Heart right ventricle (tissue), 16 donors: ENCODE results near the gene MAN1A2. TPM values are rescaled to one million over a fixed set of nuclear protein-coding genes. Genes with fewer than 3 reads are reported as not detected.

Experiments used
- ATAC-seq, 8 donors: fragments of 200-7000 bp; cut with Tn5 transposase; one replicate each; pipeline ENCODE4 v1.9.1; 2020; ENCODE audit warnings: mild to moderate bottlenecking in 8 of 8, moderate library complexity in 8 of 8, moderate number of reproducible peaks in 1 of 8
- DNase-seq, 2 donors: peaks; one replicate each; pipeline ENCODE4 v3.0.0-alpha.2; 2020
- H3K27ac ChIP-seq, 10 donors: fragments of 200-600 bp; sonication (generic) in 2 of 10; one replicate each; pipeline versions ENCODE4 v1.5.0 to v1.8.0; 2020 to 2022; ENCODE audit warnings: mild to moderate bottlenecking in 3 of 10
- H3K27me3 ChIP-seq, 7 donors: fragments of 200-600 bp; one replicate each; pipeline ENCODE4 v1.8.0; 2021 to 2022; ENCODE audit warnings: mild to moderate bottlenecking in 2 of 7
- H3K36me3 ChIP-seq, 9 donors: fragments of 200-600 bp; sonication (generic) in 1 of 9; one replicate each; pipeline versions ENCODE4 v1.5.0 to v1.8.0; 2020 to 2022; ENCODE audit warnings: mild to moderate bottlenecking in 2 of 9
- H3K4me1 ChIP-seq, 9 donors: fragments of 200-600 bp; sonication (generic) in 1 of 9; one replicate each; pipeline versions ENCODE4 v1.5.0 to v1.8.0; 2020 to 2022; ENCODE audit warnings: mild to moderate bottlenecking in 4 of 9
- H3K4me3 ChIP-seq, 10 donors: fragments of 200-600 bp; sonication (generic) in 2 of 10; one replicate each; pipeline versions ENCODE4 v1.5.0 to v1.8.0; 2020 to 2022; ENCODE audit warnings: mild to moderate bottlenecking in 7 of 10, moderate library complexity in 2 of 10
- H3K9me3 ChIP-seq, 11 donors: fragments of 200-600 bp in 10 of 11; sonication (generic) in 2 of 11; one replicate each; pipeline versions ENCODE4 v1.5.0 to v1.8.0; 2013 to 2022; ENCODE audit warnings: mild to moderate bottlenecking in 2 of 11, control low read depth in 1 of 11, moderate library complexity in 1 of 11
- WGBS, 2 donors: extraction: QIAGEN DNeasy Blood & Tissue Kit; methylation state at CpG; one replicate each; pipeline ENCODE4 v1.1.7; 2013; ENCODE audit warnings: inconsistent platforms in 1 of 2; 5-methylcytosine and 5-hydroxymethylcytosine counted together
- intact Hi-C, 10 donors: fragments of 100-400 bp; cut with DNase I; formaldehyde crosslinking; loops; one replicate each; pipeline versions ENCODE4 v1.11.1 to v1.14.2; 2022
- polyA plus RNA-seq, 2 donors: library from polyadenylated mRNA; stranded (reverse); fragments of 200-250 nt; gene quantifications; one replicate each; pipeline ENCODE4 v1.2.3, GENCODE V29; 2013
- total RNA-seq, 10 donors: library from RNA; stranded (reverse); fragmentation: NEBNext Ultra II Directional in 3 of 10; extraction: Animal tissue kit (Norgen Biotek cat#: 25700) in 3 of 10; gene quantifications; one replicate each; pipeline versions ENCODE4 v1.2.1 to v1.2.4, GENCODE V29; 2021 to 2023
- TF ChIP-seq, protein P1 (sequence below), 9 donors: fragments of 200-600 bp; sonication (generic) in 2 of 9; IDR thresholded peaks; one replicate each; pipeline versions ENCODE4 v1.5.0 to v1.8.0; 2021 to 2022; ENCODE audit warnings: antibody characterized with exemption in 9 of 9, mild to moderate bottlenecking in 5 of 9, moderate library complexity in 1 of 9
- donor health status: Arrhythmogenic right ventricular cardiomyopathy.
- donor health status: ischemic (EF 13 %, LVEDD 7.1; RV severe dilation, severe dysfunction).
- donor health status: healthy with polysubstance abuse.
- donor health status: DM: no; HTN: yes; CAD: no.
- donor health status: DM: no; HTN: no; CAD: no.
- donor health status: ischemic (EF 25% LVEDD 6.9; RV normal size, moderate dysfunction).
- donor health status: ischemic (EF 25% LVEDD 5.7; RV mildly dilated, moderate dysfunction).
- donor health status: healthy.
- donor health status: DM: yes; HTN: yes; CAD: no.
- donor health status: Ischemic cardiomyopathy.
- donor health status: ischemic (EF 35%, LVEDD 5.7; RV mildly dilated, moderate dysfunction).
- donor health status: nonischemic (EF 11% LVEDD 7.7; RV severe dilation, severe dysfunction).
- donor health status: DM: yes; HTN: yes; CAD: no.
- donor health status: PGD.
- donor health status: ischemic (EF 29% LVEDD 5.4; RV normal size, mild dysfunction).
- donor health status: nonischemic (EF 23%, LVEDD 6.1; RV moderate dilation, normal function).

The MAN1A2 gene
- total and polyA plus RNA-seq, 12 donors = 5.1 to 37.3 (median 26.0) TPM

DNA sequence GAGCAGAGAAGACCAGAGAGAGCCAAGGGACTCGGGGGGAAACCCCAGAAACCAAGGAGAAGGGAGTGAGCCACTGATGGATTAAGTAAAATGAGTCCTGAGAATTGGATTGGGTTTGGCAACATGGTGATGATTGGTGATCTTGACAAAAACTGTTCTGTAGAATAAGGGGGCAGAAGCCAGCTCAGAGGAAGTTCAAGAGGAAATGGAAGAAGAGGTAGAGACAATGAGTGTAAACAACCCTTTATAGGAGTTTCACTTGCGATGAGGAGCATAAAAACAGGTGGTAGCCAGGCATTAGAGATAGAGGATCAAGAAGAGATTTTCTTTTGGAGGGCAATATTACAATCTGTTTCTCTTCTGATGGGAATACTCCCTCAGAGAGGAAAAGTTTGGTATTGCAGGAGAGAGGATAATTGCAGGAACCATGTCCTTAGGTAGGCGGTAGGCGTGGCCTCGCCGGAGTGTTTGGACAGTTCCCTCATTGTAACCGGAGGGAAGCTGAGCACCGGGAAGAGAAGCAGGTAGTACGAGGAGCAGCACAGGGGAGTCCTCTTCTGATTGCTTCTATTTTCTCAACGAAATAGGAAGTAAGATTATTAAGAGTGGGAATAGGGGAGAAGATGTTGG is 170.2 kb downstream of the MAN1A2 start:
- H3K9me3 ChIP-seq = no peaks in the 10 kb centered on the region
- ATAC-seq = no peak
- no peaks in the 10 kb centered on the region for H3K27me3 ChIP-seq
- H3K27ac ChIP-seq = no peak overlapping the region
- H3K4me3 ChIP-seq = no peak overlapping the region
- H3K4me1 ChIP-seq = peaks cover 0 to 8% (median 0%) of the 10 kb centered on the region in 9 donors
- H3K36me3 ChIP-seq = no peaks in the 10 kb centered on the region
- TF ChIP-seq, protein P1, sequence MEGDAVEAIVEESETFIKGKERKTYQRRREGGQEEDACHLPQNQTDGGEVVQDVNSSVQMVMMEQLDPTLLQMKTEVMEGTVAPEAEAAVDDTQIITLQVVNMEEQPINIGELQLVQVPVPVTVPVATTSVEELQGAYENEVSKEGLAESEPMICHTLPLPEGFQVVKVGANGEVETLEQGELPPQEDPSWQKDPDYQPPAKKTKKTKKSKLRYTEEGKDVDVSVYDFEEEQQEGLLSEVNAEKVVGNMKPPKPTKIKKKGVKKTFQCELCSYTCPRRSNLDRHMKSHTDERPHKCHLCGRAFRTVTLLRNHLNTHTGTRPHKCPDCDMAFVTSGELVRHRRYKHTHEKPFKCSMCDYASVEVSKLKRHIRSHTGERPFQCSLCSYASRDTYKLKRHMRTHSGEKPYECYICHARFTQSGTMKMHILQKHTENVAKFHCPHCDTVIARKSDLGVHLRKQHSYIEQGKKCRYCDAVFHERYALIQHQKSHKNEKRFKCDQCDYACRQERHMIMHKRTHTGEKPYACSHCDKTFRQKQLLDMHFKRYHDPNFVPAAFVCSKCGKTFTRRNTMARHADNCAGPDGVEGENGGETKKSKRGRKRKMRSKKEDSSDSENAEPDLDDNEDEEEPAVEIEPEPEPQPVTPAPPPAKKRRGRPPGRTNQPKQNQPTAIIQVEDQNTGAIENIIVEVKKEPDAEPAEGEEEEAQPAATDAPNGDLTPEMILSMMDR (IDR thresholded peaks at IDR 0.05) = no peak
- intact Hi-C loops = loop anchor here in 8 of 10 donors (2.0 to 10.0 kb wide), 5 partner anchors 70 to 357 kb away; partner anchors contain the start of gene TENT5C (in 1 of the 8)
- DNase-seq = no peak
- WGBS, 2 donors = 50 to 54% methylated on average over 10 of the region's 10 CpGs

DNA sequence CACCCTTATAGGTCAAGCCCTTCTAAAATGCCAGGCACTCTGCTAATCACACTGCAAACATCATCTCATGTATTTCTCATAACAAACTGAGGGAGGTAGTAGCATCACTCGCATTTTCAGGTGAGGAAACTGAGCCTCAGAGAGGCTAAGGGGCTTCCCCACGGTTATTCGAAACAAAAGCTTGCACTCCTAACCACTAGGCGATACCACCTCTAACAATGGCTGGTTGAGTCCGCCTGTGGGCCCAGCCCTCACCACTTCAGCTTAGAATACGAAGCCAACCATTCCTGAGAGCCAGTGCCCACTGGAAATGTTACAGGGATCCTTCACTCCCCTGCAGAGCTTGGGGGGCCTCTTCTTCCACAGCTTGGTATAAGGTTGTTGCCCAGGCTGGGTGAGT is 173.3 kb downstream of the MAN1A2 start:
- 95% methylated on average over 6 of the region's 6 CpGs for WGBS, 2 donors
- Histone ChIP-seq H3K4me1 (peaks cover 0 to 4% (median 0%) of the 10 kb centered on the region in 9 donors), H3K27ac (no peak overlapping the region), H3K27me3 (no peaks in the 10 kb centered on the region), H3K4me3 (no peak overlapping the region), H3K9me3 (no peaks in the 10 kb centered on the region), H3K36me3 (no peaks in the 10 kb centered on the region)
- no peak for ATAC-seq
- TF ChIP-seq, protein P1 (IDR thresholded peaks at IDR 0.05) = no peak
- intact Hi-C loops = no loop called here
- no peak for DNase-seq

DNA sequence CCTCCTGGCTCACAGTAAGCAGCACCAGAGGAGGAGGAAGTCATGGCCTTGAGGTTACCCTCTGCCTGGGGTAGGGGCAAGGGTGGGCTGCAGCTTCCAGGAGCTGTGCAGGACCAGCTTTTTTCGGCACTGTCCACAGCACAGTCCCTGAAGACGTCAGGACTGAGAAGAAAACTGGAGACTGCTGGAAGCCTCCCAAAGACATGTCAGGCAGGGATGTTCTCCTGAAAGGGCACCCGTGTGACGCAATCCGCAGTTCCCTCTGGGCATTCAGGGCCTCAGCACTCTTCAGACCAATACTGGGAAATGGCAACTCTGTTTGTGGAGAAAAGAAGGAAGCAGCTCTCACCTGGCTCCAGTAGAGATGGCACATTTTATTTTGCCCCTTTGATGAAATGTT is 173.8 kb downstream of the MAN1A2 start:
- no peaks in the 10 kb centered on the region for H3K36me3 ChIP-seq
- 79 to 82% methylated on average over 5 of the region's 5 CpGs for whole genome bisulfite sequencing, 2 donors
- no peaks in the 10 kb centered on the region for H3K27me3 ChIP-seq
- H3K4me1 ChIP-seq = peaks cover 0 to 4% (median 0%) of the 10 kb centered on the region in 9 donors
- no peak for DNase-seq
- TF ChIP-seq, protein P1 (IDR thresholded peaks at IDR 0.05) = no peak
- no peak overlapping the region for H3K4me3 ChIP-seq
- no peak overlapping the region for H3K27ac ChIP-seq
- peak in 2 of 8 donors; percentile 57 to 58 for ATAC-seq
- intact Hi-C loops = no loop called here
- H3K9me3 ChIP-seq = no peaks in the 10 kb centered on the region

DNA sequence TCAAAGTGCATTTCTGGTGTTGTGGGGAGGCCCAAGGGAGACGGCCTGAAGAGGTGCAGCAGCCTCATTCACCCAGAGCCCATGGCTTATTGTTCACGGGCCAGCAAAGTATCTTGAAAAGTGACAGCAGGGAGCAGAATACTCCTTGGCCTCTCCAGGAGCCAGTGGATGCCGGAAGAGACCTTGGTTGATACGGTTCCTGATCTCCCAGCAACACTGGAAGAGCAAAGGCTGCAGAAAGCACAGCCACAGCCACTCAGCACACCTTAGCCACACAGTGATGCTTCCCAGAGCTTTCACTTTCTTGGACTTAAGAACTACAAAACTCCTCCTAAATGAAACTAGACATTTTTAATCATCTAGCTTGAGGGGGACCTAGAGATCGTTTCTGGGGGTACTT is 174.3 kb downstream of the MAN1A2 start:
- intact Hi-C loops = no loop called here
- TF ChIP-seq, protein P1 (IDR thresholded peaks at IDR 0.05) = no peak
- Histone ChIP-seq H3K4me1 (peaks cover 0 to 4% (median 0%) of the 10 kb centered on the region in 9 donors), H3K9me3 (no peaks in the 10 kb centered on the region), H3K4me3 (no peak overlapping the region), H3K27me3 (no peaks in the 10 kb centered on the region), H3K36me3 (no peaks in the 10 kb centered on the region), H3K27ac (no peak overlapping the region)
- no peak for DNase-seq
- no peak for ATAC-seq
- WGBS, 2 donors = 75 to 79% methylated on average over 5 of the region's 5 CpGs
